Lower lobe of right lung (tissue), 2 donors: Measurements from ENCODE around the gene DNAJA1. TPM values are rescaled to one million over a fixed set of nuclear protein-coding genes. Genes with fewer than 3 reads are reported as not detected.
A peak's percentile ranks its signal among the peaks of the same experiment; 100 is the strongest.

Source experiments
- ATAC-seq, 2 donors: fragments of 200-7000 bp; cut with Tn5 transposase; one replicate each; pipeline ENCODE4 v1.9.1; 2020 to 2022; ENCODE audit warnings: mild to moderate bottlenecking in 2 of 2, moderate library complexity in 2 of 2
- DNase-seq: peaks from one replicate; pipeline ENCODE4 v3.0.0-alpha.2; 2020
- H3K27ac ChIP-seq: fragments of 200-600 bp; one replicate; pipeline ENCODE4 v1.8.0; 2022
- H3K27me3 ChIP-seq: fragments of 200-600 bp; one replicate; pipeline ENCODE4 v1.8.0; 2022; ENCODE audit warnings: low read depth
- H3K36me3 ChIP-seq: fragments of 200-600 bp; one replicate; pipeline ENCODE4 v1.8.0; 2022; ENCODE audit warnings: mild to moderate bottlenecking
- H3K4me1 ChIP-seq: fragments of 200-600 bp; one replicate; pipeline ENCODE4 v1.8.0; 2022
- H3K4me3 ChIP-seq: fragments of 200-600 bp; one replicate; pipeline ENCODE4 v1.8.0; 2022; ENCODE audit warnings: mild to moderate bottlenecking
- H3K9me3 ChIP-seq: fragments of 200-600 bp; one replicate; pipeline ENCODE4 v1.8.0; 2022
- CTCF ChIP-seq: fragments of 200-600 bp; IDR thresholded peaks from one replicate; pipeline ENCODE4 v1.8.0; 2022; ENCODE audit warnings: antibody characterized with exemption, mild to moderate bottlenecking
- intact Hi-C: fragments of 100-400 bp; cut with DNase I; formaldehyde crosslinking; loops from one replicate; pipeline ENCODE4 v1.11.0; 2022
- total RNA-seq: library from RNA; stranded (reverse); fragmentation: NEBNext Ultra II Directional; extraction: Animal tissue kit (Norgen Biotek cat#: 25700); gene quantifications from one replicate; pipeline ENCODE4 v1.2.1, GENCODE V29; 2021
- donor health status: DM: no; HTN: yes; CAD: no; lungs with severe emphysema.

Gene DNAJA1
- total RNA-seq, 1 donor from 2014 or later: 155 TPM

GRCh38 chr9:33042473-33042872 is 17.4 kb downstream of the DNAJA1 start:
- Histone ChIP-seq H3K4me1 (peaks cover 12% of the 10 kb centered on the region), H3K27ac (no peak overlapping the region), H3K27me3 (no peaks in the 10 kb centered on the region), H3K36me3 (peaks cover 61% of the 10 kb centered on the region), H3K9me3 (no peaks in the 10 kb centered on the region), H3K4me3 (no peak overlapping the region)
- no peak for DNase-seq
- intact Hi-C loops: no loop called here
- TF ChIP-seq CTCF: no peak
- no peak for ATAC-seq

GRCh38 chr9:33043671-33044070 is 18.6 kb downstream of the DNAJA1 start:
- peaks cover 61% of the 10 kb centered on the region for H3K36me3 ChIP-seq
- peak overlapping the region; percentile 90 for H3K27ac ChIP-seq
- peaks cover 12% of the 10 kb centered on the region for H3K4me1 ChIP-seq
- no peak for ATAC-seq
- TF ChIP-seq CTCF: no peak
- no peak for DNase-seq
- peak overlapping the region; percentile 64 for H3K4me3 ChIP-seq
- H3K9me3 ChIP-seq: no peaks in the 10 kb centered on the region
- no peaks in the 10 kb centered on the region for H3K27me3 ChIP-seq
- intact Hi-C loops: no loop called here

GRCh38 chr9:33044162-33044673 is 19.1 kb downstream of the DNAJA1 start:
- intact Hi-C loops: no loop called here
- Histone ChIP-seq H3K27me3 (no peaks in the 10 kb centered on the region), H3K9me3 (no peaks in the 10 kb centered on the region), H3K4me3 (peak overlapping the region; percentile 64), H3K4me1 (peaks cover 12% of the 10 kb centered on the region), H3K27ac (peak overlapping the region; percentile 90), H3K36me3 (peaks cover 61% of the 10 kb centered on the region)
- ATAC-seq (peak; percentile 95 to 96), DNase-seq (peak; percentile 94)
- no peak for TF ChIP-seq CTCF

- Histone ChIP-seq H3K9me3 (no peaks in the 10 kb centered on the region), H3K4me1 (peaks cover 12% of the 10 kb centered on the region), H3K27me3 (no peaks in the 10 kb centered on the region), H3K27ac (peak overlapping the region; percentile 90), H3K4me3 (peak overlapping the region; percentile 64), H3K36me3 (peaks cover 59% of the 10 kb centered on the region)
- peak; percentile 16 for TF ChIP-seq CTCF
- no peak for DNase-seq
- ATAC-seq: peak; percentile 65 to 69
- intact Hi-C loops: no loop called here
Observed at GRCh38 chr9:33044677-33045282, 19.7 kb downstream of the DNAJA1 start.

- no peak overlapping the region for H3K27ac ChIP-seq
- TF ChIP-seq CTCF: no peak
- H3K27me3 ChIP-seq: no peaks in the 10 kb centered on the region
- intact Hi-C loops: no loop called here
- no peak for DNase-seq
- H3K9me3 ChIP-seq: no peaks in the 10 kb centered on the region
- H3K4me3 ChIP-seq: no peak overlapping the region
- no peak for ATAC-seq
- H3K4me1 ChIP-seq: peaks cover 12% of the 10 kb centered on the region
- H3K36me3 ChIP-seq: peaks cover 54% of the 10 kb centered on the region
Observed at GRCh38 chr9:33046061-33046460, 21.0 kb downstream of the DNAJA1 start.
